ENCODE measurements around the gene UBE2D1. TPM values are rescaled to one million over a fixed set of nuclear protein-coding genes. Genes with fewer than 3 reads are reported as not detected.

The UBE2D1 gene
- total and polyA plus RNA-seq, 2 of the 13 experiments (the other 11 are each of a cell fraction or from before 2014, with no cell fraction given) = 6.2 to 13.8 TPM

- no peak for TF ChIP-seq TCF7L2 (IDR thresholded peaks at IDR 0.05; ENCODE audit: low read depth, low read length)
- peak; percentile 70 for TF ChIP-seq TEAD3 (CRISPR knock-in tag; optimal IDR thresholded peaks at IDR 0.05; ENCODE audit: borderline replicate concordance)
- TF ChIP-seq MAFF (IDR thresholded peaks at IDR 0.05; ENCODE audit: low read depth, low read length) = 0 out of 2 replicates have a peak, but pooled peaks have one; percentile 6
- no peak for TF ChIP-seq ZC3H13 (CRISPR knock-in tag; IDR thresholded peaks at IDR 0.05)
- TF ChIP-seq, protein P1, sequence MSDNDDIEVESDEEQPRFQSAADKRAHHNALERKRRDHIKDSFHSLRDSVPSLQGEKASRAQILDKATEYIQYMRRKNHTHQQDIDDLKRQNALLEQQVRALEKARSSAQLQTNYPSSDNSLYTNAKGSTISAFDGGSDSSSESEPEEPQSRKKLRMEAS (IDR thresholded peaks at IDR 0.05) = 0 out of 2 replicates have a peak, but pooled peaks have one; percentile 16
- TF ChIP-seq FOXK1 (CRISPR knock-in tag; IDR thresholded peaks at IDR 0.05; ENCODE audit: borderline replicate concordance, low read depth) = no peak
- peak; percentile 36; the same call in 1 of the 2 replicates for TF ChIP-seq GATAD2A (CRISPR knock-in tag; IDR thresholded peaks at IDR 0.05)
- peak in 1 of 2 experiments; percentile 44; a peak in 1 of 4 replicates for TF ChIP-seq EP300 (IDR thresholded peaks at IDR 0.05; ENCODE audit: low read depth in 2 of 2, low read length in 2 of 2)
- TF ChIP-seq EP300 (CRISPR knock-in tag; IDR thresholded peaks at IDR 0.05; ENCODE audit: borderline replicate concordance) = no peak
- TF ChIP-seq MED13 (CRISPR knock-in tag; IDR thresholded peaks at IDR 0.05) = no peak
- TF ChIP-seq ATF3 (CRISPR knock-in tag; IDR thresholded peaks at IDR 0.05) = no peak
- no peak for TF ChIP-seq ZNF468 (CRISPR knock-in tag; IDR thresholded peaks at IDR 0.05)
- no peak for TF ChIP-seq NR1H2 (CRISPR knock-in tag; IDR thresholded peaks at IDR 0.05; ENCODE audit: borderline replicate concordance, low read depth)
- no peak for TF ChIP-seq ZNF263 (CRISPR knock-in tag; IDR thresholded peaks at IDR 0.05)
- TF ChIP-seq SAP130 (CRISPR knock-in tag; IDR thresholded peaks at IDR 0.05; ENCODE audit: low read depth) = peak; percentile 37; the same call in 1 of the 2 replicates
- TF ChIP-seq SETDB1 (CRISPR knock-in tag; IDR thresholded peaks at IDR 0.05; ENCODE audit: borderline replicate concordance) = no peak
- TF ChIP-seq ZNF777 (CRISPR knock-in tag; IDR thresholded peaks at IDR 0.05) = no peak
- no peak for TF ChIP-seq ZBTB37 (CRISPR knock-in tag; IDR thresholded peaks at IDR 0.05)
- TF ChIP-seq GLI4 (CRISPR knock-in tag; IDR thresholded peaks at IDR 0.05; ENCODE audit: borderline replicate concordance) = no peak
- no peak for TF ChIP-seq ZNF569 (CRISPR knock-in tag; IDR thresholded peaks at IDR 0.05; ENCODE audit: borderline replicate concordance)
- TF ChIP-seq, protein P2, sequence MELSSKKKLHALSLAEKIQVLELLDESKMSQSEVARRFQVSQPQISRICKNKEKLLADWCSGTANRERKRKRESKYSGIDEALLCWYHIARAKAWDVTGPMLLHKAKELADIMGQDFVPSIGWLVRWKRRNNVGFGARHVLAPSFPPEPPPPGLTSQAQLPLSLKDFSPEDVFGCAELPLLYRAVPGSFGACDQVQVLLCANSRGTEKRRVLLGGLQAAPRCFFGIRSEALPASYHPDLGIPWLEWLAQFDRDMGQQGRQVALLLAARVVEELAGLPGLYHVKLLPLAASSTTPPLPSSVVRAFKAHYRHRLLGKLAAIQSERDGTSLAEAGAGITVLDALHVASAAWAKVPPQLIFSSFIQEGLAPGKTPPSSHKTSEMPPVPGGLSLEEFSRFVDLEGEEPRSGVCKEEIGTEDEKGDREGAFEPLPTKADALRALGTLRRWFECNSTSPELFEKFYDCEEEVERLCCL (CRISPR knock-in tag; IDR thresholded peaks at IDR 0.05; ENCODE audit: borderline replicate concordance) = no peak
- TF ChIP-seq KLF15 (CRISPR knock-in tag; IDR thresholded peaks at IDR 0.05; ENCODE audit: borderline replicate concordance) = no peak
- TF ChIP-seq ZNF768 (CRISPR knock-in tag; IDR thresholded peaks at IDR 0.05) = no peak
- no peak for TF ChIP-seq ASH2L (IDR thresholded peaks at IDR 0.05; ENCODE audit: insufficient read length, low read depth, low read length)
- TF ChIP-seq HOXD1 (CRISPR knock-in tag; IDR thresholded peaks at IDR 0.05) = no peak
- TF ChIP-seq RARA (CRISPR knock-in tag; IDR thresholded peaks at IDR 0.05) = peak; percentile 32; the same call in 1 of the 2 replicates
- no peak for TF ChIP-seq RAD21 (CRISPR knock-in tag; IDR thresholded peaks at IDR 0.05)
Measured at GRCh38 chr10:58305821-58306220, 29.0 kb upstream of the UBE2D1 start (continued).

Measured in HepG2 (cell line).